Endothelial cell of umbilical vein (primary cell): ENCODE results near the gene SCPEP1. TPM values are rescaled to one million over a fixed set of nuclear protein-coding genes. Genes with fewer than 3 reads are reported as not detected.

ENCODE experiments used
- BruUV-seq: library from RNA; stranded (reverse); fragments of 400-500 nt; replicated peaks from 2 replicates; lab custom pipeline; 2021; lab: Mats Ljungman, UMichigan
- CTCF ChIA-PET: fragments of 300-600, 350-600 bp; sonication (Branson Sonifier 250); formaldehyde crosslinking; loops from one replicate; lab custom pipeline; 2021; ENCODE audit warnings: antibody characterized with exemption, inconsistent platforms; lab: Charles Lee
- POLR2A ChIA-PET: fragments of 300-600, 350-600 bp; sonication (Branson Sonifier 250); formaldehyde crosslinking; loops from one replicate; lab custom pipeline; 2021; ENCODE audit warnings: antibody characterized with exemption, inconsistent platforms; lab: Charles Lee
- DNase-seq: peaks from one replicate; pipeline ENCODE4 v3.0.0-alpha.2; 2011; ENCODE audit warnings: low read depth, low spot score
- FAIRE-seq: peaks from 2 replicates; lab custom pipeline; 2011; peaks lifted over from hg19 to GRCh38; lab: Jason Lieb, UNC
- H2AFZ ChIP-seq: 2 replicates; pipeline ENCODE4 v1.6.0; 2012; ENCODE audit warnings: low read depth, low read length, control low read depth, inconsistent platforms
- H3K27ac ChIP-seq: 2 replicates; pipeline ENCODE4 v1.5.1; 2011; ENCODE audit warnings: low read depth, mild to moderate bottlenecking, control low read depth, low read length, moderate library complexity; ENCODE audit not compliant: insufficient read depth
- H3K27me3 ChIP-seq, 2 experiments: 2 replicates each; pipeline versions ENCODE4 v1.6.0 to v1.6.1; 2011; ENCODE audit warnings: low read length in 2 of 2, mixed read lengths in 1 of 2; ENCODE audit not compliant: control insufficient read depth in 2 of 2, insufficient read depth in 2 of 2
- H3K36me3 ChIP-seq, 2 experiments: 2 replicates in 1 of 2; 3 replicates in 1 of 2; pipeline ENCODE4 v1.5.1; 2011; ENCODE audit warnings: low read length in 2 of 2, mild to moderate bottlenecking in 1 of 2, moderate library complexity in 1 of 2; ENCODE audit not compliant: control insufficient read depth in 2 of 2, insufficient read depth in 2 of 2; ENCODE audit errors: extremely low read depth in 1 of 2
- H3K4me1 ChIP-seq: 3 replicates; pipeline ENCODE4 v1.5.1; 2011; ENCODE audit warnings: mild to moderate bottlenecking, low read length; ENCODE audit not compliant: control insufficient read depth, insufficient read depth; ENCODE audit errors: extremely low read depth
- H3K4me2 ChIP-seq: 2 replicates; pipeline ENCODE4 v1.6.1; 2011; ENCODE audit warnings: low read length, control low read depth, mixed read lengths; ENCODE audit not compliant: insufficient read depth
- H3K4me3 ChIP-seq, 3 experiments: fragments of 200-600 bp in 1 of 3; sonication (generic), shearing (Covaris generic) in 1 of 3; replicated peaks in 1 of 3; 2 replicates each; pipeline ENCODE4 v1.5.1; 2011 to 2016; ENCODE audit warnings: control low read depth in 3 of 3, low read length in 3 of 3, mild to moderate bottlenecking in 2 of 3, inconsistent platforms in 1 of 3, low read depth in 1 of 3, moderate library complexity in 1 of 3; ENCODE audit not compliant: insufficient read depth in 1 of 3
- H3K79me2 ChIP-seq: 2 replicates; pipeline ENCODE4 v1.6.0; 2012; ENCODE audit warnings: low read length, inconsistent platforms; ENCODE audit not compliant: control insufficient read depth, insufficient read depth
- H3K9ac ChIP-seq: replicated peaks from 2 replicates; pipeline ENCODE3; 2011; ENCODE audit warnings: low read length, control low read depth; ENCODE audit not compliant: insufficient read depth; ENCODE audit errors: extremely low read depth
- H3K9me1 ChIP-seq: replicated peaks from 3 replicates; pipeline ENCODE4 v1.6.0; 2011; ENCODE audit warnings: mild to moderate bottlenecking, low read length; ENCODE audit not compliant: control insufficient read depth, insufficient read depth; ENCODE audit errors: extremely low read depth
- H3K9me3 ChIP-seq: replicated peaks from 2 replicates; pipeline ENCODE4 v1.5.1; 2012; ENCODE audit warnings: low read length, inconsistent platforms; ENCODE audit not compliant: control insufficient read depth, insufficient read depth
- H4K20me1 ChIP-seq: replicated peaks from 2 replicates; pipeline ENCODE3; 2011; ENCODE audit warnings: mild to moderate bottlenecking, low read length; ENCODE audit not compliant: control insufficient read depth, insufficient read depth; ENCODE audit errors: extremely low read depth
- EZH2 ChIP-seq: IDR thresholded peaks from 2 replicates; pipeline ENCODE4 v1.6.1; 2012; ENCODE audit warnings: borderline replicate concordance, low read depth, mild to moderate bottlenecking, moderate library complexity, low read length, inconsistent platforms; ENCODE audit not compliant: severe bottlenecking
- FOS ChIP-seq: IDR thresholded peaks from 2 replicates; pipeline ENCODE4 v1.6.1; 2011; ENCODE audit warnings: mild to moderate bottlenecking, low read length, moderate library complexity, borderline replicate concordance; ENCODE audit not compliant: insufficient read depth
- GATA2 ChIP-seq: IDR thresholded peaks from 2 replicates; pipeline ENCODE4 v1.7.0; 2011; ENCODE audit warnings: low read depth, mild to moderate bottlenecking, moderate library complexity, mixed read lengths, low read length; ENCODE audit not compliant: insufficient read length, insufficient read depth
- JUN ChIP-seq: IDR thresholded peaks from 2 replicates; pipeline ENCODE4 v1.6.1; 2011; ENCODE audit warnings: borderline replicate concordance, low read depth; ENCODE audit not compliant: insufficient read length, insufficient read depth
- MYC ChIP-seq: IDR thresholded peaks from one replicate; pipeline ENCODE4 v1.6.1; 2011; ENCODE audit warnings: mild to moderate bottlenecking, low read depth, low read length
- POLR2A ChIP-seq: IDR thresholded peaks from 2 replicates; pipeline ENCODE4 v1.6.1; 2012; ENCODE audit warnings: low read depth, mild to moderate bottlenecking, control low read depth, low read length
- POLR2AphosphoS5 ChIP-seq: IDR thresholded peaks from 2 replicates; pipeline ENCODE4 v1.6.1; 2012; ENCODE audit warnings: low read depth, mild to moderate bottlenecking, control low read depth, low read length, moderate library complexity; ENCODE audit not compliant: insufficient read depth
- dilution Hi-C: fragments of 300-500 bp; cut with MboI; formaldehyde crosslinking; loops from one replicate; pipeline ENCODE4 v1.15.0; 2019; ENCODE audit warnings: low sequenced_read_pairs; ENCODE audit not compliant: extremely low pct_ligation_motif_present
- intact Hi-C: fragments of 100-400 bp; cut with micrococcal nuclease; formaldehyde crosslinking; loops from one replicate; pipeline ENCODE4 v1.10.0; 2022
- polyA plus RNA-seq, 4 experiments: library from polyadenylated mRNA; depleted of rRNA in 3 of 4; stranded (reverse) in 3 of 4; unstranded in 1 of 4; fragments of >200 nt; gene quantifications; 2 replicates each; pipeline versions ENCODE4 v1.2.1 to v1.2.3, GENCODE V29; 2011 to 2012; ENCODE audit warnings: missing spikeins in 1 of 4
- total RNA-seq: library from RNA; stranded (reverse); gene quantifications from 2 replicates; pipeline ENCODE4 v1.2.3, GENCODE V29; 2021
- TF ChIP-seq, protein P1 (sequence below), 2 donors: IDR thresholded peaks; 1 replicate in 1 of 2; 2 replicates in 1 of 2; pipeline ENCODE4 v1.5.1; 2011; ENCODE audit warnings: low read length in 2 of 2, mild to moderate bottlenecking in 2 of 2, moderate library complexity in 2 of 2, control low read depth in 1 of 2, inconsistent platforms in 1 of 2, low read depth in 1 of 2; ENCODE audit not compliant: insufficient read depth in 1 of 2; ENCODE audit errors: extremely low read depth in 1 of 2
- TF ChIP-seq, protein P2 (sequence below): IDR thresholded peaks from 2 replicates; pipeline ENCODE4 v1.6.1; 2011; ENCODE audit not compliant: insufficient read depth, insufficient read length

The SCPEP1 gene
- total and polyA plus RNA-seq, 2 donors (not counting 3 experiments of a cell fraction or from before 2014, with no cell fraction given): 38.6 to 43.6 TPM

DNA sequence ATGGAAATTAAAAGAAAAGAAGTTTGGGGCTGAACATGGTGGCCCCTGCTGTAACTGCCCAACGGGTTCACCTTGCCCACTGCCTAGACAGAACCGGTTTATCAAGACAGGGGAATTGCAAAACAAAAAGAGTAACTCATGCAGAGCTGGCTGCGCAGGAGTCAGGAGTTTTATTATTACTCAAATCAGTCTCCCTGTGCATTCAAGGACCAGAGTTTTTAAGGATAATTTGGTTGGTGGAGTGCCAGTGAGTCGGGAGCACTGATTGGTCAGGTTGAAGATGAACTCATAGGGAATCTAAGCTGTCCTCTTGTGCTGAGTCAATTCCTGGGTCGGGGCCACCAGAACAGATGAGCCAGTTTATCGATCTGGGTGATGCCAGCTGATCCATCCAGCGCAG is 4.4 kb upstream of the SCPEP1 start:
- no peak for FAIRE-seq
- H3K9ac ChIP-seq: no peak overlapping the region
- no peaks in the 10 kb centered on the region for H3K9me1 ChIP-seq
- no peak overlapping the region for H3K4me3 ChIP-seq
- BruUV-seq: no TSS peak
- TF ChIP-seq FOS (no peak), EZH2 (no peak), POLR2AphosphoS5 (no peak), GATA2 (no peak), JUN (no peak), MYC (no peak), POLR2A (no peak)
- TF ChIP-seq, protein P1, sequence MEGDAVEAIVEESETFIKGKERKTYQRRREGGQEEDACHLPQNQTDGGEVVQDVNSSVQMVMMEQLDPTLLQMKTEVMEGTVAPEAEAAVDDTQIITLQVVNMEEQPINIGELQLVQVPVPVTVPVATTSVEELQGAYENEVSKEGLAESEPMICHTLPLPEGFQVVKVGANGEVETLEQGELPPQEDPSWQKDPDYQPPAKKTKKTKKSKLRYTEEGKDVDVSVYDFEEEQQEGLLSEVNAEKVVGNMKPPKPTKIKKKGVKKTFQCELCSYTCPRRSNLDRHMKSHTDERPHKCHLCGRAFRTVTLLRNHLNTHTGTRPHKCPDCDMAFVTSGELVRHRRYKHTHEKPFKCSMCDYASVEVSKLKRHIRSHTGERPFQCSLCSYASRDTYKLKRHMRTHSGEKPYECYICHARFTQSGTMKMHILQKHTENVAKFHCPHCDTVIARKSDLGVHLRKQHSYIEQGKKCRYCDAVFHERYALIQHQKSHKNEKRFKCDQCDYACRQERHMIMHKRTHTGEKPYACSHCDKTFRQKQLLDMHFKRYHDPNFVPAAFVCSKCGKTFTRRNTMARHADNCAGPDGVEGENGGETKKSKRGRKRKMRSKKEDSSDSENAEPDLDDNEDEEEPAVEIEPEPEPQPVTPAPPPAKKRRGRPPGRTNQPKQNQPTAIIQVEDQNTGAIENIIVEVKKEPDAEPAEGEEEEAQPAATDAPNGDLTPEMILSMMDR (IDR thresholded peaks at IDR 0.05; ENCODE audit: extremely low read depth in 1 of 2, insufficient read depth in 1 of 2, low read depth in 1 of 2, low read length in 2 of 2): no peak
- TF ChIP-seq, protein P2, sequence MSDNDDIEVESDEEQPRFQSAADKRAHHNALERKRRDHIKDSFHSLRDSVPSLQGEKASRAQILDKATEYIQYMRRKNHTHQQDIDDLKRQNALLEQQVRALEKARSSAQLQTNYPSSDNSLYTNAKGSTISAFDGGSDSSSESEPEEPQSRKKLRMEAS: no peak
- POLR2A ChIA-PET: no interaction called here
- H3K79me2 ChIP-seq: no peaks in the 10 kb centered on the region
- no peak for DNase-seq
- H3K4me1 ChIP-seq: peaks cover 8% of the 10 kb centered on the region
- no peak overlapping the region for H3K4me2 ChIP-seq
- no peak overlapping the region for H3K27ac ChIP-seq
- no peaks in the 10 kb centered on the region for H3K36me3 ChIP-seq
- dilution Hi-C loops: no loop called here
- H3K27me3 ChIP-seq: peaks cover 0 to 4% of the 10 kb centered on the region in 2 experiments
- intact Hi-C loops: no loop called here
- H2AFZ ChIP-seq: no peak overlapping the region
- no peaks in the 10 kb centered on the region for H3K9me3 ChIP-seq
- CTCF ChIA-PET: no interaction called here
- no peaks in the 10 kb centered on the region for H4K20me1 ChIP-seq
